ENCODE results near the gene PRPF8.

GRCh38 chr17:1606352-1606985 is 78.2 kb downstream of the PRPF8 start:
- TF ChIP-seq GABPA (IDR thresholded peaks at IDR 0.05; ENCODE audit: low read depth) (no peak), POLR2AphosphoS5 (IDR thresholded peaks at IDR 0.05; ENCODE audit: low read depth) (no peak), REST (IDR thresholded peaks at IDR 0.05; ENCODE audit: insufficient replicate concordance, low read depth) (no peak)
- TF ChIP-seq, protein P1, sequence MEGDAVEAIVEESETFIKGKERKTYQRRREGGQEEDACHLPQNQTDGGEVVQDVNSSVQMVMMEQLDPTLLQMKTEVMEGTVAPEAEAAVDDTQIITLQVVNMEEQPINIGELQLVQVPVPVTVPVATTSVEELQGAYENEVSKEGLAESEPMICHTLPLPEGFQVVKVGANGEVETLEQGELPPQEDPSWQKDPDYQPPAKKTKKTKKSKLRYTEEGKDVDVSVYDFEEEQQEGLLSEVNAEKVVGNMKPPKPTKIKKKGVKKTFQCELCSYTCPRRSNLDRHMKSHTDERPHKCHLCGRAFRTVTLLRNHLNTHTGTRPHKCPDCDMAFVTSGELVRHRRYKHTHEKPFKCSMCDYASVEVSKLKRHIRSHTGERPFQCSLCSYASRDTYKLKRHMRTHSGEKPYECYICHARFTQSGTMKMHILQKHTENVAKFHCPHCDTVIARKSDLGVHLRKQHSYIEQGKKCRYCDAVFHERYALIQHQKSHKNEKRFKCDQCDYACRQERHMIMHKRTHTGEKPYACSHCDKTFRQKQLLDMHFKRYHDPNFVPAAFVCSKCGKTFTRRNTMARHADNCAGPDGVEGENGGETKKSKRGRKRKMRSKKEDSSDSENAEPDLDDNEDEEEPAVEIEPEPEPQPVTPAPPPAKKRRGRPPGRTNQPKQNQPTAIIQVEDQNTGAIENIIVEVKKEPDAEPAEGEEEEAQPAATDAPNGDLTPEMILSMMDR (IDR thresholded peaks at IDR 0.05; ENCODE audit: insufficient read depth, low read length), result no peak
